GM12878 (cell line): ENCODE measurements around the gene HECTD2. TPM values are rescaled to one million over a fixed set of nuclear protein-coding genes. Genes with fewer than 3 reads are reported as not detected.

ENCODE experiments used
- ATAC-seq: fragments of 200-7000 bp; cut with Tn5 transposase; 3 replicates; pipeline ENCODE4 v1.9.1; 2020; ENCODE audit warnings: mild to moderate bottlenecking, moderate library complexity
- BruUV-seq: library from RNA; stranded (reverse); fragments of 400-500 nt; replicated peaks from 2 replicates; lab custom pipeline; 2021; lab: Mats Ljungman, UMichigan
- CTCF ChIA-PET: fragments of 300-600 bp; sonication (Branson Sonifier 250); formaldehyde crosslinking; extraction: SDS; loops from one replicate; lab custom pipeline; 2021; ENCODE audit warnings: inconsistent platforms; lab: Yijun Ruan, JAX
- POLR2A ChIA-PET: fragments of 350-600 bp; formaldehyde crosslinking; extraction: SDS; loops from one replicate; lab custom pipeline; 2021; ENCODE audit warnings: inconsistent platforms; lab: Charles Lee
- RAD21 ChIA-PET: fragments of 300-600 bp; sonication (Branson Sonifier 250); formaldehyde crosslinking; loops from one replicate; lab custom pipeline; 2023; ENCODE audit warnings: antibody characterized with exemption; ENCODE audit not compliant: unreplicated experiment; lab: Charles Lee
- SMC1A ChIA-PET: fragments of 300-600 bp; sonication (Branson Sonifier 250); formaldehyde crosslinking; loops from one replicate; lab custom pipeline; 2023; ENCODE audit not compliant: unreplicated experiment, uncharacterized antibody; lab: Charles Lee
- DNase-seq: peaks from one replicate; pipeline ENCODE4 v3.0.0-alpha.2; 2011; ENCODE audit warnings: low read depth, low spot score
- FAIRE-seq: peaks from 3 replicates; lab custom pipeline; 2011; peaks lifted over from hg19 to GRCh38; lab: Jason Lieb, UNC
- H2AFZ ChIP-seq: 2 replicates; pipeline ENCODE4 v1.6.0; 2011; ENCODE audit warnings: low read depth, low read length, control low read depth; ENCODE audit not compliant: control insufficient read depth
- H3K27ac ChIP-seq: 2 replicates; pipeline ENCODE4 v1.5.1; 2011; ENCODE audit warnings: control low read depth; ENCODE audit not compliant: control insufficient read depth, insufficient read depth
- H3K27me3 ChIP-seq, 2 experiments: replicated peaks in 1 of 2; 2 replicates each; pipeline versions ENCODE4 v1.6.0 to v1.6.1; 2011; ENCODE audit warnings: low read length in 1 of 2; ENCODE audit not compliant: control insufficient read depth in 2 of 2, insufficient read depth in 2 of 2
- H3K36me3 ChIP-seq, 2 experiments: 2 replicates each; pipeline ENCODE4 v1.5.1; 2011; ENCODE audit warnings: low read length in 1 of 2; ENCODE audit not compliant: control insufficient read depth in 2 of 2, insufficient read depth in 2 of 2
- H3K4me1 ChIP-seq: 2 replicates; pipeline ENCODE4 v1.6.1; 2011; ENCODE audit warnings: mild to moderate bottlenecking, low read length, moderate library complexity, mixed read lengths; ENCODE audit not compliant: control insufficient read depth, insufficient read depth
- H3K4me2 ChIP-seq: 2 replicates; pipeline ENCODE4 v1.6.0; 2011; ENCODE audit warnings: control low read depth; ENCODE audit not compliant: control insufficient read depth, insufficient read depth
- H3K4me3 ChIP-seq: fragments of 200-600 bp; sonication (generic); 2 replicates; pipeline ENCODE4 v1.5.1; 2016
- H3K79me2 ChIP-seq: 2 replicates; pipeline ENCODE4 v1.6.0; 2011; ENCODE audit warnings: low read length; ENCODE audit not compliant: control insufficient read depth, insufficient read depth
- H3K9ac ChIP-seq: 2 replicates; pipeline ENCODE4 v1.8.0; 2011; ENCODE audit warnings: low read length, control low read depth, mixed read lengths; ENCODE audit not compliant: control insufficient read depth, insufficient read depth
- H3K9me3 ChIP-seq: replicated peaks from 3 replicates; pipeline ENCODE4 v1.5.1; 2011; ENCODE audit warnings: mild to moderate bottlenecking, low read length; ENCODE audit not compliant: control insufficient read depth, insufficient read depth
- H4K20me1 ChIP-seq: 2 replicates; pipeline ENCODE4 v1.6.0; 2011; ENCODE audit not compliant: control insufficient read depth, insufficient read depth
- EED ChIP-seq: sonication (generic); IDR thresholded peaks from 2 replicates; pipeline ENCODE4 v1.6.1; 2016; ENCODE audit warnings: antibody characterized with exemption, low read depth
- HCFC1 ChIP-seq: fragments of 150-350 bp; IDR thresholded peaks from 2 replicates; pipeline ENCODE4 v1.6.1; 2014; ENCODE audit warnings: low read length
- IKZF2 ChIP-seq, 2 experiments: fragments of 450-650 bp; IDR thresholded peaks; 2 replicates each; pipeline ENCODE4 v1.6.1; 2017; ENCODE audit warnings: mild to moderate bottlenecking in 2 of 2, moderate library complexity in 2 of 2
- POLR2AphosphoS5 ChIP-seq: IDR thresholded peaks from 2 replicates; pipeline ENCODE4 v1.6.1; 2011; ENCODE audit warnings: mild to moderate bottlenecking, low read length, inconsistent platforms
- POU2F2 ChIP-seq: IDR thresholded peaks from 3 replicates; pipeline ENCODE4 v1.6.1; 2011; ENCODE audit warnings: low read depth, mild to moderate bottlenecking, low read length, borderline replicate concordance
- SIN3A ChIP-seq: IDR thresholded peaks from 2 replicates; pipeline ENCODE4 v1.6.1; 2012; ENCODE audit warnings: low read depth, low read length, improper control_type of control experiment
- SRF ChIP-seq, 2 experiments: IDR thresholded peaks; 2 replicates each; pipeline ENCODE4 v1.6.1; 2011; ENCODE audit warnings: low read depth in 2 of 2, low read length in 2 of 2, mild to moderate bottlenecking in 1 of 2, moderate library complexity in 1 of 2
- ZBTB40 ChIP-seq: fragments of 450-650 bp; IDR thresholded peaks from 2 replicates; pipeline ENCODE4 v1.6.1; 2016; ENCODE audit warnings: mild to moderate bottlenecking, moderate library complexity, borderline replicate concordance
- WGBS: methylation state at CpG from one replicate; pipeline ENCODE4 v1.1.6; 2016; ENCODE audit warnings: low lambda C conversion rate; ENCODE audit not compliant: insufficient replicate concordance, insufficient coverage; ENCODE audit errors: missing lambda C conversion rate; 5-methylcytosine and 5-hydroxymethylcytosine counted together
- in situ Hi-C: fragments of 300-500 bp; cut with MboI; formaldehyde crosslinking; loops from 9 replicates; pipeline ENCODE4 v1.14.3; 2018; ENCODE audit warnings: mixed read lengths
- intact Hi-C: fragments of 100-400 bp; cut with micrococcal nuclease; formaldehyde crosslinking; loops from one replicate; pipeline ENCODE4 v1.14.2; 2022; ENCODE audit not compliant: unreplicated experiment
- polyA plus RNA-seq, 11 experiments: library from polyadenylated mRNA; depleted of rRNA in 4 of 11; unstranded in 6 of 11; stranded (reverse) in 5 of 11; fragments of >200 nt; fragmentation: Nextera tagmentation in 4 of 11; fragmentation: Illumina TruSeq in 1 of 11; extraction: Ambion mirVana in 4 of 11; extraction: Trizol in 1 of 11; gene quantifications; 1 replicate in 1 of 11; 2 replicates in 10 of 11; pipeline versions ENCODE4 v1.2.1 to v1.2.3, GENCODE V29; 2011 to 2016; ENCODE audit warnings: inconsistent platforms in 2 of 11, missing spikeins in 2 of 11, low read depth in 1 of 11
- total RNA-seq, 4 experiments: library from RNA; depleted of rRNA in 3 of 4; stranded (reverse); fragments of >200 nt in 3 of 4; fragmentation: Illumina TruSeq in 1 of 4; extraction: Trizol in 1 of 4; gene quantifications; 2 replicates each; pipeline versions ENCODE4 v1.2.1 to v1.2.3, GENCODE V29; 2013 to 2021
- TF ChIP-seq, protein P1 (sequence below): fragments of 450-650 bp; conservative IDR thresholded peaks from 2 replicates; pipeline ENCODE4 v1.6.1; 2017; ENCODE audit warnings: mild to moderate bottlenecking, moderate library complexity

HECTD2 gene
- total and polyA plus RNA-seq, 10 of the 15 experiments (the other 5 are each of a cell fraction or from before 2014, with no cell fraction given): 0.87 to 3.0 (median 1.7) TPM

- no TSS peak for BruUV-seq
- WGBS: 85% methylated on average over 3 of the region's 3 CpGs
- RAD21 ChIA-PET: no interaction called here
- H3K9me3 ChIP-seq: no peaks in the 10 kb centered on the region
- POLR2A ChIA-PET: no interaction called here
- SMC1A ChIA-PET: no interaction called here
- no peaks in the 10 kb centered on the region for H3K27me3 ChIP-seq
- no peak overlapping the region for H3K4me3 ChIP-seq
- H3K4me2 ChIP-seq: no peak overlapping the region
- no peak overlapping the region for H3K27ac ChIP-seq
- H3K79me2 ChIP-seq: no peaks in the 10 kb centered on the region
- in situ Hi-C loops (no loop called here), intact Hi-C loops (no loop called here)
- no peaks in the 10 kb centered on the region for H4K20me1 ChIP-seq
- H3K4me1 ChIP-seq: no peaks in the 10 kb centered on the region
- CTCF ChIA-PET: interaction anchor here (0.6 to 2.2 kb wide), 2 partner anchors 12 to 14 kb away, joined by 3 to 6 read pairs; no protein-coding TSS in a partner anchor
- DNase-seq: no peak
- H2AFZ ChIP-seq: no peak overlapping the region
- no peak for FAIRE-seq
- no peaks in the 10 kb centered on the region for H3K36me3 ChIP-seq
- no peak overlapping the region for H3K9ac ChIP-seq
- TF ChIP-seq, protein P1, sequence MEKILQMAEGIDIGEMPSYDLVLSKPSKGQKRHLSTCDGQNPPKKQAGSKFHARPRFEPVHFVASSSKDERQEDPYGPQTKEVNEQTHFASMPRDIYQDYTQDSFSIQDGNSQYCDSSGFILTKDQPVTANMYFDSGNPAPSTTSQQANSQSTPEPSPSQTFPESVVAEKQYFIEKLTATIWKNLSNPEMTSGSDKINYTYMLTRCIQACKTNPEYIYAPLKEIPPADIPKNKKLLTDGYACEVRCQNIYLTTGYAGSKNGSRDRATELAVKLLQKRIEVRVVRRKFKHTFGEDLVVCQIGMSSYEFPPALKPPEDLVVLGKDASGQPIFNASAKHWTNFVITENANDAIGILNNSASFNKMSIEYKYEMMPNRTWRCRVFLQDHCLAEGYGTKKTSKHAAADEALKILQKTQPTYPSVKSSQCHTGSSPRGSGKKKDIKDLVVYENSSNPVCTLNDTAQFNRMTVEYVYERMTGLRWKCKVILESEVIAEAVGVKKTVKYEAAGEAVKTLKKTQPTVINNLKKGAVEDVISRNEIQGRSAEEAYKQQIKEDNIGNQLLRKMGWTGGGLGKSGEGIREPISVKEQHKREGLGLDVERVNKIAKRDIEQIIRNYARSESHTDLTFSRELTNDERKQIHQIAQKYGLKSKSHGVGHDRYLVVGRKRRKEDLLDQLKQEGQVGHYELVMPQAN: no peak
- ATAC-seq: no peak
Observed at GRCh38 chr10:91406322-91406721, 3.8 kb upstream of the HECTD2 start.

- under 1% methylated on average over 23 of the region's 31 CpGs for WGBS
- DNase-seq (no peak), ATAC-seq (peak; percentile 59), FAIRE-seq (no peak)
- CTCF ChIA-PET: interaction anchor here (0.6 to 1.4 kb wide), 4 partner anchors 18 to 372 kb away, joined by 3 to 5 read pairs (median 4); no protein-coding TSS in a partner anchor
- RAD21 ChIA-PET: no interaction called here
- no peaks in the 10 kb centered on the region for H3K4me1 ChIP-seq
- intact Hi-C loops (no loop called here), in situ Hi-C loops (no loop called here)
- BruUV-seq: TSS peak; percentile 84
- H3K9ac ChIP-seq: peak overlapping the region; percentile 79
- no peaks in the 10 kb centered on the region for H3K79me2 ChIP-seq
- peak overlapping the region; percentile 80 for H3K4me2 ChIP-seq
- H3K27me3 ChIP-seq: no peaks in the 10 kb centered on the region
- H4K20me1 ChIP-seq: no peaks in the 10 kb centered on the region
- SMC1A ChIA-PET: interaction anchor here (0.7 to 2.9 kb wide), 3 partner anchors 11 to 530 kb away, joined by 3 to 12 read pairs (median 3); no protein-coding TSS in a partner anchor
- no peaks in the 10 kb centered on the region for H3K9me3 ChIP-seq
- peak overlapping the region; percentile 81 for H3K27ac ChIP-seq
- POLR2A ChIA-PET: interaction anchor here (1.0 kb wide), 1 partner anchor 388 kb away, joined by 3 read pairs; no protein-coding TSS in a partner anchor
- peak overlapping the region; percentile 90 for H2AFZ ChIP-seq
- H3K36me3 ChIP-seq: no peaks in the 10 kb centered on the region
- peak overlapping the region; percentile 85 for H3K4me3 ChIP-seq
- peak; percentile 63; the same call in 1 of the 2 replicates for TF ChIP-seq POLR2AphosphoS5
- TF ChIP-seq POU2F2: peak; percentile 6; the same call in 1 of the 3 replicates
- 0 out of 2 replicates have a peak, but pooled peaks have one; percentile 2 for TF ChIP-seq HCFC1
- no peak for TF ChIP-seq SRF (IDR thresholded peaks at IDR 0.05; ENCODE audit: low read depth in 2 of 2, low read length in 2 of 2)
- TF ChIP-seq IKZF2 (IDR thresholded peaks at IDR 0.05): peak in 1 of 2 experiments; percentile 58; a peak in 3 of 4 replicates
- TF ChIP-seq ZBTB40: 0 out of 2 replicates have a peak, but pooled peaks have one; percentile 38
- 0 out of 2 replicates have a peak, but pooled peaks have one; percentile 18 for TF ChIP-seq EED
- 0 out of 2 replicates have a peak, but pooled peaks have one; percentile 10 for TF ChIP-seq SIN3A
Observed at GRCh38 chr10:91409069-91409868, 875 bp upstream of the HECTD2 start.
